ENCODE results near the gene SLC6A6.

The SLC6A6 gene

DNA sequence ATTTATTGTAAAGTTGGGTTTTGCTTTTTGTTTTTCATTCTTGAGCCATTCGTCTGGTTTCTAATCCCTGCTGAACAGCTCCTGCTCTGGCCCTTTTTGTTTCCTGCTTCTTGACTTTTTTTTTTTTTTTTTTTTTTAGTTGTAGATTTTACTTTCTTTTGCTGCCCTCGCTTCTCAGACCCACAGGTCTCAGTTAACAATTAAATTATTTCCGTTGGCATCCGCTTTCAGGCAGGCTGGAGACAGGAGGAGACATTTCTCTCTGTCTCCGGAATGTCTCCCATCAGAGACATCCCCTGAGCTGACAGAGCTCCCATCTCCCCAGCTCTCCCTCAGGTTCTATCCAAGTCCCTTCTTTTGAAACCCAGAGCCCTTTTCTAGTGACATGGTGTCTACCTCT is 68.6 kb downstream of the SLC6A6 start:
- DNase-seq: no peak

DNA sequence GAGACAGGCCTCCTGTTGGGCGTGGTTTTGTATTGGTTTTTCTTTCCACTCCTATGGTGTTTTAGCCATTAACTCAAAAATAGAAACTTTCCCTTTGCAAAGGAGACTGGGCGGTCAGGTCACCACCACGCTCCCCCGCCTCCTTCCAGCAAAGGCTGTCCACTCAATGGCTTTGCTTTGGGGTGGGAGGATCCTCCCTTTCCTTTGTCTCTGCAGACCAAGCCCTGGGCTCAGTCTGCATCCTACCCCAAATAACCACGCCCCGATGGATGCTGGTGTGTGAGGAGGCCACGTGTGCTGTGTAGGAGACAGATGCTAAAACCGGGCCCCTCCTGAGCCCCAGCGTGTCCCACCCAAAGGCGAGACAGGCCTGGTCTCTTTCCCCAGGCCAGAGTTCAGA is 69.3 kb downstream of the SLC6A6 start:
- DNase-seq: no peak

DNA sequence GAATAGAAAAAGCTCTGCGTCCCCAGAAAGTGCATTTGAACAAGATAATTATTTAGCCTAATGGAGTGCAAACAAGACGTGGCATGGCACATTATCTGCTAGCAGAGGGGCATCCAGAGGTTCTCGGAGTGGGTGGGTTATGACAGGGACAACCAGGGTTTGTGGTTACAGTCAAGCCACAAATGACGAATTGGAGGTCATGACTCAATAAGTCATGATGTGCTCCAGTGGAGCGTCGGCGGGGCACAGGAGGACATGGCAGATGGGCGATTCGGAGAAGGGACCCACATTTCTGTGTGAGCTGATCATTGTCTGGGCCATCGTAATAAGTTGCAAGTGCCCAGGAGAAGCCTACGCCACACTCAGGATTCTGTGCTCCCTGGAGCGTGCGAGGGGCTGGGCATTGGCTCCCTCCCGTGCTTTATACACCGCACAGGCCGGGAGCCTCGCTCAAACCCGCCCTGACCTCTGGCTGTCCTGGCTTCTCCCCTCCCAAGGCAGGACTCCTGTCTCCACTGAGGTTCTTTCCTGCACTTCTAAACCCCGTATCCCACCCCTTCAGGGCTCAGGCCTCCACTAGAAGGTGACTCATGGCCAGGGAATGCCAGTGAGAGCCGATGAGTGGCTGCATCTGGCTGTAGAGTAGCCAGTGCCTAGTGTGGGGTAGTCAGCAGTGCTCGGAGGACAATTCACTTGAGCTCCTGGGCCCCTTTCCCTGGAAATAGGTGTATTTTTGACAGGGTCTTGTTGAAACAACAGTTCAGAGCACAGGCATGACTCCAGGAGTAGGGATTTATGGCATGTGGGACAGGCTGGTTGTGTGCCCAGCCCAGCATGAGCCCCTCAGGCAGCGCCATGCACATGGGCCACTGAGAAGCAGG is 70.3 kb downstream of the SLC6A6 start:
- DNase-seq: no peak

DNA sequence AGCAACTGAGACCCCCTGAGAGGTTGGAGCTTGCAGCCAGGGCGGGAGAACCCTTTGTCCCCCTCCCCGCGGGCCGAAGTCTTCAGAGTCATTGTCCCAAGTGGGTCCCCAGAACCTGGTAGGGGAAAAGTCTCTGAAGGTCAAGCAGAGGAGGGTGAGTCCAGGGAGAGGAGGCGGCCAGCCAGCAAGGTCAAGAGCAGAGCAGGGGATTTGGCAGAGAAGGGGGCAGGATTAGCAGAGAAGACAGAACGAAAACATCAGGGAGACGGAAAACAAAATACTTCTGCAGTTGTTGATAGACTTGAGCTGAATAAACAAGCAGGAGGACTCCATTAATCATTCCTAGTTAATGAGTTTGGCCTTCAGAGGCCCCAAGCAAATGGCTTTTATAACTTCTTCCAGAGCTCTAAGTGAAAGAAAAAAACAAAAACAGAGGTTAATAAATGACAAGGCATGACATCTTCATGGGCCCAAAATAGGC is 71.0 kb downstream of the SLC6A6 start:
- DNase-seq: no peak

DNA sequence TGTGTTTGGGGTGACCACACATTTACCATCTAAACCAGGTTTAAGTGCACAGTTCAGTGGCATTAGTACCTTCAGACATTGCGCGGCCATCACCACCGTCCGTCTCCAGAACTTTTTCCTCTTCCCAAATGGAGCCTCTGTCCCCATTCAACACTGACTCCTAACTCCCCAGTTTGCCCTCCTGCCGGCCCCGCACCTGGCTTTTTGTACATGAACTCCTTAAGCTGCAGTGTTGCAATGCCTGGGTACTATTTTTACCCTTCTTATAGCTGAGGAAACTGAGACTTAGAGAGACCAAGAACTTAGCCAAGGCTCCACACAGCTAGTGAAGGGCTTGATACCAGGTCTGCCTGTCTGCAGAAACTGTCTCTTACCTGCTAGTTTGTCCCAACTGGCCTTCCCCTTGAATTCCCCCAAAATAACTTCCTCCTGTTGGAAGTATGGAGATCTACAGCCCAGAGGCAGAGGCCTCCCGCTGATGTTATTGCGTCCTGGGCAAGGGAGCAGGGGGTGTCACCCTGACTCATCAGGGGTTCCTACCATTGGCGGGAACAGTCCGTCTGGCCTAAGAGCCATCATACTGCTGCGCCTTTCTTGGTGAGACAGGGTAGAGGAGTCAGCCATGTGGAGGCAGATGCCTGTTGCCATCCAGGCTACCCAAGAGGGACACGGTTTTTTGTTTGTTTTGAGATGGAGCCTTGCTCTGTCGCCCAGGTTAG is 72.1 kb downstream of the SLC6A6 start:
- DNase-seq: no peak

DNA sequence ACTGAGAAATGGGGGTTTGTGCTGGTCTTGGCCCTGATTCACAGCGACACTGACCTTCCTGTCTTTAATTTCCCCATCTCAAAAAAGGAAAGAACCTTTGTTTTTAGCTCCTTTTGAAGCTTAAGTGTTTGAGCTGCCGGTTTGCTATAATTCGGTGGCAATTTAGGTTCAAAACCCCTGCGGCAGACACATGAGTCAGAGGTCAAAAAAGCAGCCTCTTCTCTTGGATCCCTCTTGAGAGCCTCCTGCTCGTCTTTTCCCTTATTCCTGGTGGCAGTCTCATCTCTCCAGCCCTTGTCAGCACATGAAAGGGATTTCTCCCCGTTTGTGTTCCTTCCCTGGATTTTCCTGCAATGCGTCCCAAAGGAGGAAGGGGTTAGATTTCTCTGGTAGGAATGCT is 73.2 kb downstream of the SLC6A6 start:
- DNase-seq: no peak

DNA sequence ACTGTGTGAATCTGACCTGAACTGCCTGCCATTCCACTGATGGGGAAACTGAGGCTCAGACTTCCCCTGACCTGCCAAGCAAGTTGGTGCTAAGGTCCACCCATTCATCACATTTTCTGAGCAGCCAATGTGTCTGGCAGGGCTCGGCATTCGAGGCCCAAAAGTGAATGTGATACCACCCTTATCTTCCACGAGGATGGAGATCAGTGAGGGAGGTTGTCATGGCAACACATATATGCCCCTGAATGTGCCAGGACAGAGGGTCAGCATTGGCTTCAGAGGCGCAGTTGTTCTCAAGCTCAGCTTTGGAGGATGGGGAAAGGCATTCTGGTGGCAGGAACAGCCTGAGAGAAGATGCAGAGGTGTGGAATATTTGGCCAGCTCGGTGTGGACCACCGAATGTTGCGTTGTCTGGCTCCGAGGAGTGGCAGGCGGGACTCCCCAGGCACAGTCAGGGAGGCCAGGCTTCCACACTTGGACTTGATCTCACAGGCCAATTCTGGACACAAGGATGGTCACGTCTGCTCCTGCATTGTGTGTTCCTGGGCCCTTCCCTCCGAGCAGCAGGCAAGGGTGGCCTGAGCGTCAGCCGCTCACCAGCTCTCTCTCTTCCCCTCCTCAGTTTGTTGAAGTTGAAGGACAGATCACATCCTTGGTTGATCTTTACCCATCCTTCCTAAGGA is 74.3 kb downstream of the SLC6A6 start:
- DNase-seq: no peak

DNA sequence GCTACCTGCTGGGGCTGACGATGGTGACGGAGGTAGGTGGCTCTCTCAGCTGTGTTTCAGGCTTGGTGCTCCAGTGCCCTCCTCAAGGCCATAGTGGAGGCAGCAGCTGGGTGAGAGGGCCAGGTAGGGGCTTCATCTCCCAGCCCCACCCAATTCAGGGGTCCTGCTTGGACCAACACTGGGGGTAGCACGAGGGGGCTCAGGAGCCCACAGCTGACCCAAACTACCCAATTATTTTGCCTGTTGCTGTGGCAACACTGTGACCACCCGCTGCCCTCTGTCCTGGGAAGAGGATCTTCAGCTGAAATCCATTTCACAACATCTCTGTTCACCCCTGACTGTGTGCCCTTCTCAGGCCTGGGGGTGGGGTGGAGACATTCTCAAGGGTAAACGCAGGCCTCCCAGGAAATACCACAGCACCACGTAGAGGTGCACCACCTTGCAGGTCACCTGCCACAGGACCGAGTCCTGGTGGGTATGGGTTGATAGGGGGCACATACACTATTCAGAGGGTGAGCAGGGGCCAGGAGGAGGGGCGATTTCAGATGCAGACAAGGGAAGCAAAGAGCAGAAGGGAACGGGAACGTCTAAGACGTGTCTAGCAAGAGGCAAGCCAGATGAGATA is 75.0 kb downstream of the SLC6A6 start:
- no peak for DNase-seq

DNA sequence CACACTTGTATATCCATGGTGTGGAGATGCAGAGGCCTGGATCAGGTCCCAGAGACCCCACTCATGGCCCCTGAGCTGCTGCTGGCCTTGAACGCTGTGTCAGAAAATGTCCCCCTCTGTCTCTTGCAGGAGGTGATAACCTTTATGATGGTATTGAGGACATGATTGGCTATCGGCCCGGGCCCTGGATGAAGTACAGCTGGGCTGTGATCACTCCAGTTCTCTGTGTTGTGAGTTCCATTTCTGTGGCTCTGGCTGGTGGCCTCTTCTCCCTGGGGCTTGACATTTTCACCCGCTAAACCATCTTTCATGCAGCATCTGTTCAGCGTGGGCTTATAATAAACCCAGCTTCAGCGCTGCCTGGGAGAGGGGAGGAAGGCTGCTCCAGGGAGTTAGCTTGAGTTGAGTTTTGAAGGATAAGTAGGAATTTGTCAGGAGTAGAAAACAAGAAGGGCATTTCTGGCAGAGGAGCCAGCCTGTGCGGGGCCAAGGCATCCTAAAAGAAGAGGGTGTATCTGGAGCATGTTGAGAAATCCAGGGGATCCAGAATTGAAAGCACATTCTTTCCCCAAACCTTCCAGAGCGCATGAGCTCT is 76.6 kb downstream of the SLC6A6 start:
- DNase-seq: no peak

DNA sequence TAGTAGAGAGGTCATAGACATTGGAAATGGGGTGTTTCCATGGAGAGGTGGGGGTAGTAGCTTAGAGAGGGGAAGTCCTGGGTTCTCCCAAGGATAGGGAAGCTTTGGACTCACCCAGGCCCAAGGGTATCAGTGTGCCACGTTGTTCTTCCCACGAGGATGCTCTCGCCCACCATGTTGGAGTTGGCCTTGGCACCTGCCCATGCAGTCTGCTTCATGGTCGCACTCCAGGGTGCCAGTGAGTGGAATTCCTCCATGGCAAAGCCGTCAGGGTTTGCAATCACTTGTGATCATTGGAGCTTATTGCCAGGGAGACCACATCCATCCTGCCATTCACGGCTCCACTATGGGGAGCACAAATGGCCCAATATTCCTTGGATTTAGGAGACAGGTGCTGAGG is 77.2 kb downstream of the SLC6A6 start:
- DNase-seq: no peak

DNA sequence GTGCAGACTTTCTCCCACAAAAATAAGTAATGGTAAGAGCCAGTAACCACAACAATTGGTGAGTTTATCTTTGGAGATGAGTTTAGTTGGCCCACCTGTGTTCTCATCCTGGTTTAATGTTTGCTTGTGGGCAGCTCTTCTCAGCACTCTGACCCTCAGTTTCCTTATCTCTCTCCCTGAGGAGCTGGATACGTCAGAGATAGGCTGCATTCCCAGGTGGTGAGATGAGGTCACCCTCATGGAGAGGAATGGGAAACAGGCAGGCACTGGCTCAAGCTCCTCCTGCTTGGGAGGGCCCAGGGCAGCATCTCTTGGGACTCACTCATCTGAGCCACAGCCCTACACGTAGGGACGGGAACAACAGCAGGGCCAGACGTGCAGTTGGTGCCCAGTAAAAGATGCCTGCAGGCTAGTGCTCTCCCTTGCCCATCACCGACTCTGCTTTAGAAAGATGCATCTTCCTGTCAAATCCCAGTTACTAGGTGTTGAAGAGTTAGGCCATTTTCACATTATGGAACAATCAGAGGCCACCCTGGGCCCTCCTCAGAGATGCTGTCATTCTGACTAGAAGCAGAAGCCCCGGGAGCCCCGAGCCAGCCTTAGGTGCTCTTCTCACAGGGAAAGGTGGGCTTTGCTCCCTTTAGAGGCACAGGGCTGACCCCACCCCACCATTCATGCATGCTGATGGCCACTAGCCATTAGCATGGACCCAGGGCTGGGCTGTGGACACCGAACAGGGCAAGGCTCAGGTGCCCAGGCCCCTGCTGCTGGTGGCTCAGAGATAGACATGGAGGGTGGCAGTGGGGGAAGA is 78.0 kb downstream of the SLC6A6 start:
- DNase-seq: no peak

DNA sequence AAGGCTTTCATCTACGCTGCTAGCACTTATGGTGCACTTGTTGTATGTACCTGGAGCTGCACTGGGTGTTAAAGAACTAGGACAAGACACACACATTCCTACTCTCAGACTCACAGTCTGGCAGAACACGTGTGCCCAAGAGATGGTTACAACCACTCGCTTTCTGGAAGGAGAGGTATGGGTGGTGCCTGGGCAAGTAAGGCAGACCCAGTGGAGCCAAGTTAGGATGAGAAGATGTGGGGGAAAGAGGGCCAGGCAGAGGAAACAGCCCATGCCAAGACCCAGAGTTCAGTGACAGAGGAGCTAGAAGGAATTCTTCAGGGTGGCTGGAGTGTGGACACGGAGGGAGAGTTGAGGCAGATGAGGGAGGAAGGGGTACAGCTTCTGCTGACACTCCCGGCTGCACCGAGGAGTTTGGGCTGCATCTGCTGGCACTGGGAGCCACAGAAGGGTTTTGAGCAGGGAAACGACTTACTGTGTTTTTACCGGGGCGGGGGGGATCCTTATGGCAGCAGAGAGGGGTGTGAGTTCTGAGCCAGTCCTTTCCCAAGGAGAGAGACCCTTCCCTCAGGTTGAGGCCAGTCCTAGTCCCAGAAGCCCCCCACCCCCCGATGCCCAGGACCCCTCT is 78.7 kb downstream of the SLC6A6 start:
- no peak for DNase-seq

DNA sequence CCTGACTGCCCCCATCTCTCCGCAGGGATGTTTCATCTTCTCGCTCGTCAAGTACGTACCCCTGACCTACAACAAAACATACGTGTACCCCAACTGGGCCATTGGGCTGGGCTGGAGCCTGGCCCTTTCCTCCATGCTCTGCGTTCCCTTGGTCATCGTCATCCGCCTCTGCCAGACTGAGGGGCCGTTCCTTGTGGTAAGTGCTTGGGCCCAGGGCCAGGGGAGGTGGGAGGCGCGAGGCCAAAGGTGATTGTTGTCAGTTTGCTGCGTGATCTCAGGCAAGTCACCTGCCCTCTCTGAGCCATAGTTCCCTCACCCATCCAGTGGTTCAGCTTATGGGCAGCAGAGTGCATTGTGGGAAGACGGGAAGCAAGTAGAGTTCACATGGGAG is 79.2 kb downstream of the SLC6A6 start:
- no peak for DNase-seq

DNA sequence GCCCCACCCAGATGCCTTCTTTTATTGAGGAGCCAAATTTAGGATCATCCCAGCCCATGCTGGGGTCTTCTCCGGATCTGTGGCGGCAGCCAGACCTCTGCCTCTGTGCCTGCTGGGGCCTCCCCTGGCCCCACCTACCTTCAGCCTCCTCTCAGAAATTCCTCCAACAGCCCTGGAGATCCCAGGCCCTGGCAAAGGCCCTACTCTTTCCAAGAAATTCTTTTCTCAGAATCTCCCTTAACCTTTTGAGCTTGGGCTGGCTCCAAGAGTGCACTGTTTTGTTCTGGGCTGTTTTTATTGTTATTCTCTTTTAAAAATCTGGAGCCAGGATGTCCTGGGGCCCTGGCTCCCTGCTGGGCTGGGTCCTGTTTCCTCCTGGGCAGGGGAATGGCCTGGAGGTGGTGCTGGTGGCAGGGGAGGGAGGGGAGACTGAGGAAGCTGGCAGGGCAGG is 79.9 kb downstream of the SLC6A6 start:
- DNase-seq: peak; percentile 64

DNA sequence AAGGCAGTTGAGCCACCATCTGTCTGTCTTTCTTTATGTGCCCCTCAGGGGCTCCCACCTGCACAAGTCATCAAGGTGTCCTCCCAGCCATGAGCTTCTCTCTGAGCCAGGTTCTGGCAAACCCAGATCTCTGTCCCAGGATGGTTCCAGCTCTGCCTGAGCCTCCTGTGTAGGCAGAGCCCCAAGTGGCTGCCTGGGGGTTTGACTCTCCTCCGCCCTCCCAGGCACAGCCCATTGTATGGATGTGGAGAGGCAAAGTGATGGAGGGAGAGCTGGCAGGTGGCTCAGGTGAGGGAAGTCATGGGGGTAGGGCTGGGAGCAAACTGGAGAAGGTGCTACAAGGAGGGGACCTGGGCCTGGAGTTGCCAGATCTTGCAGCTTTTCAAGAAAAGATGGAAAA is 80.9 kb downstream of the SLC6A6 start:
- DNase-seq: no peak

DNA sequence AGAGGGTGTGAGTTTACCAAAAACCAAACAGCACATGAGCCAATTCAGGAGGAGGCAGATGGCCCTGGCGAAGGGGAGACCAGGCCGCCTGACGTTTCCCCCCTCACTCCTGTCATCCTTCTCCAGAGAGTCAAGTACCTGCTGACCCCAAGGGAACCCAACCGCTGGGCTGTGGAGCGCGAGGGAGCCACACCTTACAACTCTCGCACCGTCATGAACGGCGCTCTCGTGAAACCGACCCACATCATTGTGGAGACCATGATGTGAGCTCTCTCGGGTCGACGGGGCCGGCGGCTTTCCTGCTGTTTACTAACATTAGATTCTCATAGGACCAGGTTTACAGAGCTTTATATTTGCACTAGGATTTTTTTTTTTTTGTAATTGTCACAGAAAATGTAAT is 82.3 kb downstream of the SLC6A6 start:
- DNase-seq: no peak

DNA sequence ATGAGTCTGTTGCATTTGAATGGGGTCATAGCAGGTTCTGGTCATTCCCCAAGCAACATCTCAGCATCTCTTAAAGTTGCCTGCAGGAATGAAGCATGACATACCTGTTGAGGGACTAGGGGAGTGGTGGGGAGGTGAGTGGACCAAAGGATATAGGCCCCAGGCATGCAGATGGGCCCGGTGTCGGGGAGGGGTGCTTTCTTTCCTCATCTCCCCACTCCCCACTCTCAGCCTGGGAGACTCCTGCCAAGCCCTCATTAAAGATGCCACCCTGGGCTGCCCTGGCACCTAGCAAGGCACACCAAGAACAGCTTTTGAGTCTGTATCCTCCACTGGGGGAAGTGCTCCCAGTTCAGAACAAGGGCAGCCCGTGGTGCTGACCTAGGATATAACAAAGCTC is 83.6 kb downstream of the SLC6A6 start:
- no peak for DNase-seq

DNA sequence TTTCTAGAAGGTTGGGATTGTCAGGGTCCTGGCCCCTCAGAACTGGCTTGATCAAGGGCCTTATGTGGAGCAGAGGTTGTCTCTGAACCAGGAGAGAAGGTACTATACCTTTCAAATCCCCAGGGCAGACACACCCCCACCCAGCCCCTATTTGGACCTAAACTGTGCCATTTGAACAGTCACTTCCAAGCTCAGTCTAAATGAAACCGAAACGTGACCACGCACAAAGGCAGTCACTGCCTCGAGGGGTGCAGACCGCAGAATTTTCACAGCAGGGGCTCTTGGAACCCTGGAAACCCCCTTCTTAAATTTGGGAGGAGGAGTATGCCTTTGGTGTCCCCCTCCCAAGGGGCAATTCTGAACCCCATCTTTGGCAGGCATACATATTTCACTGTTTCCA is 84.1 kb downstream of the SLC6A6 start:
- no peak for DNase-seq

DNA sequence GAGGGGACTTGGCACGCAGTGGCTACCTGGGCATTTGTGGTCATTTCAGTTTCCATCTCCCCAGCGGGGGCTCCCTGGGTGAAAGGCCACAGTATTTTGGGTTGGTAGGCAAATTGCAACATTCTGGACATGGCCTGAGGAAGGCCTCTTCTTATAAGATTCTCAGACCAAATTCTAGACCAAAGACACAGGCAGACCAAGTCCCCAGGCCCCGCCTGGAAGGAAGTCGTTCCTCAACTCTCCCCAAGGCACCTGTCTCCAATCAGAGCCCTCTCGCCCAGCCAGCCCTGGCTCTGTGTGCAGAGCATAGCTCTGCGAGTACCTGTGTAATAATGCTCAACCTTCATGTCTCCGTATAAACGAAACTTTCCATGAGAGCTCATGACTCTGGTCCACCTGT is 84.7 kb downstream of the SLC6A6 start:
- DNase-seq: no peak

DNA sequence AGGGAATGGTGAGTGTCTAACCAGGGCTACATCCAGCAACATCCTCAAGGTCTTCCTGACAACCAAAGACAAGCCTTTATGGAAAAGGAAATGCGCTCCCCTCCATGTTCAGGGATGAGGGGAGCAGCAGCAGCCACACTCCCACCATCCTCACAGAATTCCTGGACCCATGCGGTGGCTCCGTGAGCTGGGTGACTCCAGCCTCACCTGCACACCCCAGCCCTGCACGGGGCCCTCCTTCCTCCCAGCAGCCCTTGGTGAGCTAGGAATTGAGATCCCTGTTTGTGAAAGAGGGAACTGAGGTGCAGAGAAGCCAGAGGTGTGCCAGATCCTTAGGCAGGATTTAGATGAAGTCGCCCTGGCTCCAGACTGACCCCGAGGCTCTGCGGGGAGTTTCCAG is 85.4 kb downstream of the SLC6A6 start:
- DNase-seq: no peak

DNA sequence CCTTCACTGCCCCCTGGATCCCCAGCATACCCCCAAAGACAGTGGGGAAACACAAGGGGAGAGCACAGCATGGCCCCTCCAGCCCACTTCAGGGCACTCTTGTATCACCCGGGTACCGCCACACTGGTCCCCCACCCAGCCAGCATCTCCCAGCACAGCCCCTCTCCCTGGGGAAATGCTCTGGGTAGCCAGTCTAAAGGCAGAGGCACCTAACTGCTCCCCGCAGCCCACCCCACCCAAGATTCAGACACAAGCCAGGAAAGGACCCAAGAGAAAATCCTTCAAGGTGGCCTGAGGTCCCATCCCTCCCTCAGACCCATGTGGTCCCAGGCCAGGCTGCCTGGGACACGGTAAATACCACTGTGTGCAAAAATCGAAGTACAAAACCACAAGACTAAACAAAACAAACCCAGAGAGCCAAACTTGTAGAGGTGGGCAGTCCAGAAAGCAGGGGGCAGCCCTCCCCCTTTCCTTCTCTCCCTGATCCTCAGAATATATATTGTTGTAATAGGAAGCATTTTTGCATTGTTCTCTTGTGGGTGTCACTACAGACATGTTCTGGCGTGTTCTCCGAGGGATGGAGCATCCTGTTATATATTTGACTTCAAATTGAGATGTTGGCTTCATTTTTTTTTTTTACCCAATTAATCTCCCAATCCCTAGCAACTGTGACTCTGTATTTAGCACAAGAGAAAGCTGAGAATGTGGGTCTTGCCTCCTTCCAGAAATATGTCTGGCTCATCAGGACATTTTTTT is 86.1 kb downstream of the SLC6A6 start:
- no peak for DNase-seq
